BLaER1 treated with 17β-estradiol and CSF1 and Interleukin-3, amounts not matched to agents 10 nM and 100 nM (cell line): Measurements from ENCODE around the gene KRT78.
A peak's percentile ranks its signal among the peaks of the same experiment; 100 is the strongest.

Experiments
- H3K27ac ChIP-seq, 11 experiments: shearing (Covaris generic); formaldehyde crosslinking; 2 replicates each; pipeline ENCODE4 v1.8.1; 2022
- H3K27me3 ChIP-seq, 11 experiments: shearing (Covaris generic); formaldehyde crosslinking; 2 replicates each; pipeline ENCODE4 v1.8.1; 2022
- H3K36me3 ChIP-seq, 11 experiments: shearing (Covaris generic); formaldehyde crosslinking; 2 replicates each; pipeline ENCODE4 v1.8.1; 2022
- H3K4me1 ChIP-seq, 10 experiments: shearing (Covaris generic); formaldehyde crosslinking; 2 replicates each; pipeline ENCODE4 v1.8.1; 2022
- H3K4me2 ChIP-seq, 11 experiments: shearing (Covaris generic); formaldehyde crosslinking; 2 replicates each; pipeline ENCODE4 v1.8.1; 2022
- H3K4me3 ChIP-seq, 10 experiments: shearing (Covaris generic); formaldehyde crosslinking; 2 replicates each; pipeline ENCODE4 v1.8.1; 2022
- H3K9ac ChIP-seq, 11 experiments: shearing (Covaris generic); formaldehyde crosslinking; 2 replicates each; pipeline ENCODE4 v1.8.1; 2022
- H3K9me3 ChIP-seq, 11 experiments: shearing (Covaris generic); formaldehyde crosslinking; replicated peaks in 1 of 11; 2 replicates each; pipeline ENCODE4 v1.8.1; 2022
- H4K20me1 ChIP-seq, 11 experiments: shearing (Covaris generic); formaldehyde crosslinking; 2 replicates each; pipeline ENCODE4 v1.8.1; 2022
- Cebpa-rat ChIP-seq, 11 experiments: shearing (Covaris generic); IDR thresholded peaks; 2 replicates each; pipeline ENCODE4 v1.8.1; 2022

Gene KRT78

GRCh38 chr12:52805739-52806138 is 43.1 kb downstream of the KRT78 start:
- Histone ChIP-seq H3K9ac (no peak overlapping the region), H3K9me3 (no peaks in the 10 kb centered on the region), H4K20me1 (no peaks in the 10 kb centered on the region; a peak in 1 of 22 replicates), H3K4me2 (no peak overlapping the region; a peak in 1 of 22 replicates), H3K27ac (no peak overlapping the region), H3K4me1 (peaks cover 0 to 9% (median 2%) of the 10 kb centered on the region in 10 experiments; a peak in 5 of 20 replicates), H3K4me3 (no peak overlapping the region), H3K36me3 (no peaks in the 10 kb centered on the region), H3K27me3 (no peaks in the 10 kb centered on the region)
- no peak for TF ChIP-seq Cebpa-rat (IDR thresholded peaks at IDR 0.05)

- Histone ChIP-seq H3K27me3 (no peaks in the 10 kb centered on the region), H3K36me3 (no peaks in the 10 kb centered on the region), H4K20me1 (no peaks in the 10 kb centered on the region; a peak in 1 of 22 replicates), H3K4me3 (no peak overlapping the region), H3K27ac (no peak overlapping the region), H3K4me2 (peak overlapping the region in 2 of 11 experiments; percentile 18 to 26; a peak in 6 of 22 replicates), H3K9ac (no peak overlapping the region), H3K9me3 (no peaks in the 10 kb centered on the region), H3K4me1 (peaks cover 0 to 9% (median 2%) of the 10 kb centered on the region in 10 experiments; a peak in 5 of 20 replicates)
- no peak for TF ChIP-seq Cebpa-rat (IDR thresholded peaks at IDR 0.05)
Observed at GRCh38 chr12:52805000-52805399, 43.8 kb downstream of the KRT78 start.

- no peak for TF ChIP-seq Cebpa-rat (IDR thresholded peaks at IDR 0.05)
- Histone ChIP-seq H3K27me3 (no peaks in the 10 kb centered on the region), H3K36me3 (no peaks in the 10 kb centered on the region), H3K4me3 (no peak overlapping the region), H3K27ac (no peak overlapping the region), H3K9me3 (no peaks in the 10 kb centered on the region), H4K20me1 (no peaks in the 10 kb centered on the region), H3K4me1 (peaks cover 0 to 9% (median 2%) of the 10 kb centered on the region in 10 experiments; a peak in 5 of 20 replicates), H3K9ac (no peak overlapping the region), H3K4me2 (no peak overlapping the region)
Observed at GRCh38 chr12:52802442-52802841, 46.4 kb downstream of the KRT78 start.

- Histone ChIP-seq H3K4me2 (no peak overlapping the region), H3K27me3 (no peaks in the 10 kb centered on the region), H3K9me3 (no peaks in the 10 kb centered on the region), H3K27ac (no peak overlapping the region), H4K20me1 (no peaks in the 10 kb centered on the region), H3K36me3 (no peaks in the 10 kb centered on the region), H3K4me3 (no peak overlapping the region), H3K4me1 (peaks cover 0 to 9% (median 2%) of the 10 kb centered on the region in 10 experiments; a peak in 5 of 20 replicates), H3K9ac (no peak overlapping the region)
- no peak for TF ChIP-seq Cebpa-rat (IDR thresholded peaks at IDR 0.05)
Observed at GRCh38 chr12:52801773-52802172, 47.0 kb downstream of the KRT78 start.

GRCh38 chr12:52800259-52800917 is 48.4 kb downstream of the KRT78 start:
- Histone ChIP-seq H3K27ac (no peak overlapping the region), H3K9ac (no peak overlapping the region), H3K9me3 (no peaks in the 10 kb centered on the region), H3K4me1 (peaks cover 0 to 6% (median 1%) of the 10 kb centered on the region in 10 experiments; a peak in 5 of 20 replicates), H3K36me3 (no peaks in the 10 kb centered on the region), H3K27me3 (no peaks in the 10 kb centered on the region), H4K20me1 (no peaks in the 10 kb centered on the region), H3K4me3 (no peak overlapping the region), H3K4me2 (no peak overlapping the region)
- TF ChIP-seq Cebpa-rat (IDR thresholded peaks at IDR 0.05) = no peak

- no peak for TF ChIP-seq Cebpa-rat (IDR thresholded peaks at IDR 0.05)
- H3K9ac ChIP-seq = no peak overlapping the region
- H3K36me3 ChIP-seq = no peaks in the 10 kb centered on the region
- no peaks in the 10 kb centered on the region for H4K20me1 ChIP-seq
- no peak overlapping the region for H3K4me3 ChIP-seq
- no peak overlapping the region for H3K27ac ChIP-seq
- H3K4me2 ChIP-seq = no peak overlapping the region
- H3K9me3 ChIP-seq = no peaks in the 10 kb centered on the region
- no peaks in the 10 kb centered on the region for H3K27me3 ChIP-seq
- H3K4me1 ChIP-seq = peaks cover 0 to 2% (median 0%) of the 10 kb centered on the region in 10 experiments; a peak in 5 of 20 replicates
Observed at GRCh38 chr12:52799505-52800211, 49.1 kb downstream of the KRT78 start.

GRCh38 chr12:52798671-52799504 is 49.9 kb downstream of the KRT78 start:
- Histone ChIP-seq H3K9me3 (no peaks in the 10 kb centered on the region), H3K4me1 (peaks cover 0 to 10% (median 0%) of the 10 kb centered on the region in 10 experiments; a peak in 6 of 20 replicates), H3K4me3 (no peak overlapping the region), H4K20me1 (no peaks in the 10 kb centered on the region), H3K9ac (no peak overlapping the region), H3K27me3 (no peaks in the 10 kb centered on the region), H3K4me2 (no peak overlapping the region), H3K27ac (no peak overlapping the region), H3K36me3 (no peaks in the 10 kb centered on the region)
- no peak for TF ChIP-seq Cebpa-rat (IDR thresholded peaks at IDR 0.05)

- no peaks in the 10 kb centered on the region for H3K27me3 ChIP-seq
- TF ChIP-seq Cebpa-rat (IDR thresholded peaks at IDR 0.05) = no peak
- H3K4me3 ChIP-seq = no peak overlapping the region
- no peaks in the 10 kb centered on the region for H3K36me3 ChIP-seq
- no peak overlapping the region for H3K4me2 ChIP-seq
- no peak overlapping the region for H3K9ac ChIP-seq
- no peaks in the 10 kb centered on the region for H3K9me3 ChIP-seq
- no peak overlapping the region for H3K27ac ChIP-seq
- H3K4me1 ChIP-seq = peaks cover 0 to 10% (median 0%) of the 10 kb centered on the region in 10 experiments; a peak in 6 of 20 replicates
- H4K20me1 ChIP-seq = no peaks in the 10 kb centered on the region
Observed at GRCh38 chr12:52798003-52798670, 50.7 kb downstream of the KRT78 start.

- H3K9ac ChIP-seq = no peak overlapping the region
- H3K4me1 ChIP-seq = peaks cover 0 to 10% (median 0%) of the 10 kb centered on the region in 10 experiments; a peak in 6 of 20 replicates
- no peaks in the 10 kb centered on the region for H3K9me3 ChIP-seq
Observed at GRCh38 chr12:52797529-52797894, 51.3 kb downstream of the KRT78 start.

More at GRCh38 chr12:52797529-52797894, 51.3 kb downstream of the KRT78 start:
- no peak overlapping the region for H3K27ac ChIP-seq
- TF ChIP-seq Cebpa-rat (IDR thresholded peaks at IDR 0.05) = no peak
- H3K4me3 ChIP-seq = no peak overlapping the region
- H4K20me1 ChIP-seq = no peaks in the 10 kb centered on the region
- H3K27me3 ChIP-seq = no peaks in the 10 kb centered on the region
- no peaks in the 10 kb centered on the region for H3K36me3 ChIP-seq
- no peak overlapping the region for H3K4me2 ChIP-seq
